B cell (primary cell): ENCODE results near the gene CDK19. TPM values are rescaled to one million over a fixed set of nuclear protein-coding genes. Genes with fewer than 3 reads are reported as not detected.

Source experiments
- ATAC-seq: fragments of 200-7000 bp; cut with Tn5 transposase; one replicate; pipeline ENCODE4 v1.10.0; 2021; ENCODE audit warnings: low read depth, mild to moderate bottlenecking, moderate number of reproducible peaks, moderate library complexity
- CTCF ChIA-PET: fragments of 350-600 bp; sonication (Branson Sonifier 250); formaldehyde crosslinking; loops from one replicate; lab custom pipeline; 2021; ENCODE audit warnings: antibody characterized with exemption, inconsistent platforms; lab: Charles Lee
- POLR2A ChIA-PET: fragments of 350-600 bp; sonication (Branson Sonifier 250); formaldehyde crosslinking; loops from one replicate; lab custom pipeline; 2021; ENCODE audit warnings: antibody characterized with exemption; lab: Charles Lee
- DNase-seq: peaks from one replicate; pipeline ENCODE4 v3.0.0; 2013
- H2AFZ ChIP-seq: 2 replicates; pipeline ENCODE4 v1.6.1; 2012; ENCODE audit warnings: mild to moderate bottlenecking, low read depth, low read length; ENCODE audit not compliant: insufficient read depth, poor library complexity, severe bottlenecking
- H3K27ac ChIP-seq, 2 donors: 1 replicate in 1 of 2; 2 replicates in 1 of 2; pipeline ENCODE4 v1.5.1; 2012 to 2013; ENCODE audit warnings: low read length in 2 of 2, mild to moderate bottlenecking in 2 of 2, moderate library complexity in 1 of 2
- H3K27me3 ChIP-seq, 4 experiments: fragments of 200-600 bp in 1 of 4; sonication (generic) in 1 of 4; replicated peaks in 1 of 4; 1 replicate in 2 of 4; 2 replicates in 2 of 4; pipeline versions ENCODE4 v1.6.1 to v1.7.0; 2013 to 2016; ENCODE audit warnings: low read length in 3 of 4, mild to moderate bottlenecking in 2 of 4, mixed read lengths in 1 of 4, moderate library complexity in 1 of 4; ENCODE audit not compliant: insufficient read depth in 4 of 4, control insufficient read depth in 3 of 4; ENCODE audit errors: control extremely low read depth in 1 of 4
- H3K36me3 ChIP-seq, 2 experiments: replicated peaks in 1 of 2; 1 replicate in 1 of 2; 2 replicates in 1 of 2; pipeline versions ENCODE4 v1.6.1 to v1.7.1; 2013; ENCODE audit warnings: low read length in 1 of 2; ENCODE audit not compliant: insufficient read depth in 2 of 2, control insufficient read depth in 1 of 2; ENCODE audit errors: control extremely low read depth in 1 of 2, extremely low read depth in 1 of 2
- H3K4me1 ChIP-seq, 2 donors: fragments of 200-600 bp in 1 of 2; sonication (generic) in 1 of 2; 1 replicate in 1 of 2; 2 replicates in 1 of 2; pipeline versions ENCODE4 v1.5.1 to v1.6.1; 2013 to 2017; ENCODE audit warnings: low read length in 2 of 2; ENCODE audit not compliant: control insufficient read depth in 2 of 2, insufficient read depth in 2 of 2
- H3K4me2 ChIP-seq: replicated peaks from 2 replicates; pipeline ENCODE3; 2012; ENCODE audit warnings: mild to moderate bottlenecking, low read depth, low read length; ENCODE audit not compliant: poor library complexity, severe bottlenecking
- H3K4me3 ChIP-seq, 5 experiments: fragments of 200-600 bp in 1 of 5; sonication (generic) in 1 of 5; 1 replicate in 3 of 5; 2 replicates in 2 of 5; pipeline versions ENCODE4 v1.5.1 to v1.7.0; 2011 to 2016; ENCODE audit warnings: low read length in 4 of 5, mild to moderate bottlenecking in 4 of 5, low read depth in 2 of 5, control low read depth in 1 of 5, moderate library complexity in 1 of 5; ENCODE audit not compliant: insufficient read depth in 1 of 5; ENCODE audit errors: control extremely low read depth in 1 of 5, extremely low read depth in 1 of 5
- H3K79me2 ChIP-seq: fragments of 200-600 bp; sonication (generic); one replicate; pipeline ENCODE4 v1.6.0; 2016; ENCODE audit warnings: low read length; ENCODE audit not compliant: control insufficient read depth, insufficient read depth
- H3K9ac ChIP-seq: fragments of 200-600 bp; sonication (generic); 2 replicates; pipeline ENCODE4 v1.6.1; 2017; ENCODE audit warnings: mild to moderate bottlenecking, low read length, moderate library complexity
- H3K9me3 ChIP-seq, 3 donors: one replicate each; pipeline versions ENCODE4 v1.6.1 to v1.7.1; 2013; ENCODE audit warnings: low read length in 2 of 3; ENCODE audit not compliant: control insufficient read depth in 2 of 3, insufficient read depth in 1 of 3; ENCODE audit errors: control extremely low read depth in 1 of 3
- H4K20me1 ChIP-seq: 2 replicates; pipeline ENCODE4 v1.6.0; 2012; ENCODE audit warnings: mild to moderate bottlenecking, low read length; ENCODE audit not compliant: insufficient read depth, control insufficient read depth, poor library complexity, severe bottlenecking
- H3K27ac Mint-ChIP-seq: one replicate; pipeline ENCODE4 v1.8.0; 2021; ENCODE audit warnings: mixed read lengths
- H3K27me3 Mint-ChIP-seq: one replicate; pipeline ENCODE4 v1.8.0; 2021; ENCODE audit warnings: mixed read lengths
- H3K4me1 Mint-ChIP-seq: one replicate; pipeline ENCODE4 v1.8.0; 2021; ENCODE audit warnings: mixed read lengths
- H3K4me3 Mint-ChIP-seq: one replicate; pipeline ENCODE4 v1.8.0; 2021; ENCODE audit warnings: mixed read lengths
- H3K9me3 Mint-ChIP-seq: one replicate; pipeline ENCODE4 v1.8.0; 2022; ENCODE audit warnings: mixed read lengths; ENCODE audit not compliant: insufficient read depth
- CTCF ChIP-seq: fragments of 200-600 bp; IDR thresholded peaks from one replicate; pipeline ENCODE4 v1.8.0; 2022; ENCODE audit warnings: antibody characterized with exemption, mild to moderate bottlenecking
- EZH2 ChIP-seq: IDR thresholded peaks from 2 replicates; pipeline ENCODE4 v1.6.1; 2012; ENCODE audit warnings: borderline replicate concordance, low read depth, mild to moderate bottlenecking, moderate library complexity, low read length; ENCODE audit not compliant: insufficient read depth, poor library complexity, severe bottlenecking
- WGBS: methylation state at CpG from one replicate; pipeline ENCODE4 v1.1.5; 2013; ENCODE audit warnings: missing lambda C conversion rate; ENCODE audit not compliant: insufficient coverage; 5-methylcytosine and 5-hydroxymethylcytosine counted together
- intact Hi-C: fragments of 100-400 bp; cut with micrococcal nuclease; formaldehyde crosslinking; loops from one replicate; pipeline ENCODE4 v1.10.0; 2022
- polyA plus RNA-seq: library from polyadenylated mRNA; depleted of rRNA; stranded (reverse); fragments of >200 nt; gene quantifications from 2 replicates; pipeline ENCODE4 v1.2.3, GENCODE V29; 2012
- total RNA-seq, 2 donors: library from RNA; stranded (reverse); fragments of 120-200 nt in 1 of 2; gene quantifications; 1 replicate in 1 of 2; 2 replicates in 1 of 2; pipeline versions ENCODE4 v1.2.3 to v1.2.4, GENCODE V29; 2013 to 2022

The CDK19 gene
- total and polyA plus RNA-seq, 2 donors (not counting 1 experiment from before 2014, with no cell fraction given): 8.7 to 44.8 TPM

GRCh38 chr6:110564703-110565421 lies 250.4 kb downstream of the CDK19 start:
- ATAC-seq (no peak), DNase-seq (no peak)
- no peak overlapping the region for H3K27ac ChIP-seq
- no peaks in the 10 kb centered on the region for H3K36me3 ChIP-seq
- no peaks in the 10 kb centered on the region for H3K27me3 Mint-ChIP-seq
- H3K79me2 ChIP-seq: no peaks in the 10 kb centered on the region
- POLR2A ChIA-PET: no interaction called here
- 89% methylated on average over 4 of the region's 6 CpGs for WGBS
- no peak overlapping the region for H3K4me3 ChIP-seq
- TF ChIP-seq EZH2: no peak
- no peak for TF ChIP-seq CTCF
- H3K4me2 ChIP-seq: no peak overlapping the region
- peaks cover 23 to 44% of the 10 kb centered on the region in 2 donors for H3K4me1 ChIP-seq
- CTCF ChIA-PET: no interaction called here
- no peaks in the 10 kb centered on the region for H3K27me3 ChIP-seq
- H3K4me1 Mint-ChIP-seq: peaks cover 39% of the 10 kb centered on the region
- no peak overlapping the region for H3K4me3 Mint-ChIP-seq
- no peaks in the 10 kb centered on the region for H4K20me1 ChIP-seq
- no peak overlapping the region for H3K27ac Mint-ChIP-seq
- intact Hi-C loops: no loop called here
- no peaks in the 10 kb centered on the region for H3K9me3 Mint-ChIP-seq
- no peak overlapping the region for H3K9ac ChIP-seq
- H2AFZ ChIP-seq: no peak overlapping the region
- H3K9me3 ChIP-seq: peaks cover 0 to 17% (median 4%) of the 10 kb centered on the region in 3 donors

GRCh38 chr6:110563711-110564110 lies 251.6 kb downstream of the CDK19 start:
- H3K27ac Mint-ChIP-seq: no peak overlapping the region
- Histone ChIP-seq H3K27me3 (no peaks in the 10 kb centered on the region), H2AFZ (no peak overlapping the region), H3K79me2 (no peaks in the 10 kb centered on the region), H3K4me2 (no peak overlapping the region), H3K9ac (no peak overlapping the region), H3K4me3 (no peak overlapping the region), H3K4me1 (peaks cover 28 to 46% of the 10 kb centered on the region in 2 donors), H4K20me1 (no peaks in the 10 kb centered on the region), H3K9me3 (peaks cover 0 to 21% (median 4%) of the 10 kb centered on the region in 3 donors), H3K27ac (no peak overlapping the region), H3K36me3 (no peaks in the 10 kb centered on the region)
- no peaks in the 10 kb centered on the region for H3K9me3 Mint-ChIP-seq
- ATAC-seq (no peak), DNase-seq (no peak)
- ChIA-PET CTCF (no interaction called here), POLR2A (no interaction called here)
- no peak overlapping the region for H3K4me3 Mint-ChIP-seq
- peaks cover 42% of the 10 kb centered on the region for H3K4me1 Mint-ChIP-seq
- WGBS: 50% methylated on average over 1 of the region's 2 CpGs
- TF ChIP-seq CTCF: no peak
- no peak for TF ChIP-seq EZH2
- no peaks in the 10 kb centered on the region for H3K27me3 Mint-ChIP-seq
- intact Hi-C loops: no loop called here
